ENCODE data around the gene IPPK. TPM values are rescaled to one million over a fixed set of nuclear protein-coding genes. Genes with fewer than 3 reads are reported as not detected.

The IPPK gene
- total RNA-seq, result 15.0 and 20.1 TPM in 2 replicates

DNA sequence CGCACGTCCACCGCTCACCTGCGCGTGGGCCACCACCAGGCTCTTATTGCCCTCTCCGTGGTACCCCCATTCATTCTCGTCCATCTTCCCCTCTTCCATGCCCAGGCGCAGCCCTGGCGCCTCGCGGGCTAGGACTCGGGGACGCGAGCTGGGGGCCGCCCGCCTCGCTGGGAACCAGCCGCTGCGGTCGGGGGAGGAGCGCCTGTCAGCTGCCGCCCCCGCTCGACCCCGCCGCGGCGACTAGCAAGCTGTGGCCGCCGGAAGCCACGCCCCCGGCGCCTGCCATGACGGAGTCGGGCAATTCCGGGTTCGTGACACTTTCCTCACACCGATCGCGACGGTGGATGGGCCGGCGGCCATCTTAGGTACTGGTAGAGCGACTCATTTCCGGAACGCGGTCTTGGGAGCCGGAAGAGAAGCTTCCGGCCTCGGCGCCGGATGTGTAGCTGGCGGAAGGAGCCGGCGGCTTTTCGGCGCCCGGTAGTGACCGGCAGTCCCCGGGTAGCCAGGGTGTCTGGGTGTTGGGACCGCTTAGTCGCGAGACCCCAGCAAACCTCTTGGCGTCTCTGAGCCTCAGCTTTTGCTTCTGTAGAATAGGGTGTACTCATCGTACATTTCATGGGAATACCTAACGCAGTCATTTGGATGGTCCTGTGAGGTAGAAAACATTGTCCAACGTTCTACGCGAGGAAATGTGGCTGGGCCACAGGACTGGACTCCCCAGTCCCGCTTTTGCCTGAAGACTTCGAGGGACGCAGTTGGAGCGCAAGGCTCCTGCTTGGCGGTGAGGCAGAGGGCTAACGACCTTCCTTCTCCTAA lies at the start of gene IPPK:
TSS of gene IPPK (minus strand) at position 242 of the 819 bp plus-strand sequence. CDS start at position 99, 143 bp downstream.

Other genes starting within 250 kb of the IPPK start
- under 0.01 TPM in 1 of 2 replicates, not detected in the other for gene OMD, start 245.7 kb downstream of the IPPK start, total RNA-seq
- not detected in 2 replicates for gene ASPN, start 187.6 kb downstream of the IPPK start, total RNA-seq
- gene ECM2, start 134.1 kb downstream of the IPPK start, total RNA-seq, result under 0.01 TPM in 1 of 2 replicates, not detected in the other
- 47.0 and 54.2 TPM in 2 replicates for gene BICD2, start 94.7 kb upstream of the IPPK start, total RNA-seq
- 10.8 and 12.6 TPM in 2 replicates for gene ZNF484, start 207.9 kb upstream of the IPPK start, total RNA-seq